ENCODE results near the gene IKZF5.

Gene IKZF5

GRCh38 chr10:123007558-123008354 is 839 bp downstream of the IKZF5 start:
- peak overlapping the region; percentile 99 for H3K27ac Mint-ChIP-seq
- DNase-seq (peak; percentile 26 to 35 (median 32)), ATAC-seq (replicated peaks) (peak; percentile 34)
- peaks cover 16% of the 10 kb centered on the region for H3K36me3 Mint-ChIP-seq (ENCODE audit: insufficient read depth)
- peaks cover 23 to 53% of the 10 kb centered on the region in 2 donors for H3K4me1 Mint-ChIP-seq (ENCODE audit: low read depth in 2 of 2)
- no peaks in the 10 kb centered on the region for H3K9me3 Mint-ChIP-seq
- peak overlapping the region; percentile 97 to 98 for H3K4me3 Mint-ChIP-seq
- H3K27me3 Mint-ChIP-seq = no peaks in the 10 kb centered on the region

GRCh38 chr10:123004298-123004697 is 4.3 kb downstream of the IKZF5 start:
- ATAC-seq (replicated peaks) = no peak
- DNase-seq = no peak
- Mint-ChIP-seq H3K27ac (no peak overlapping the region), H3K9me3 (no peaks in the 10 kb centered on the region), H3K4me3 (no peak overlapping the region), H3K36me3 (ENCODE audit: insufficient read depth) (peaks cover 24% of the 10 kb centered on the region), H3K4me1 (ENCODE audit: low read depth in 2 of 2) (peaks cover 30 to 56% of the 10 kb centered on the region in 2 donors), H3K27me3 (no peaks in the 10 kb centered on the region)

GRCh38 chr10:123001370-123001769 is 7.2 kb downstream of the IKZF5 start:
- Mint-ChIP-seq H3K9me3 (no peaks in the 10 kb centered on the region), H3K4me1 (ENCODE audit: low read depth in 2 of 2) (peaks cover 16 to 47% of the 10 kb centered on the region in 2 donors), H3K4me3 (peak overlapping the region in 1 of 2 donors; percentile 12), H3K27me3 (no peaks in the 10 kb centered on the region), H3K27ac (peak overlapping the region; percentile 76 to 89), H3K36me3 (ENCODE audit: insufficient read depth) (peaks cover 25% of the 10 kb centered on the region)
- ATAC-seq (replicated peaks) (no peak), DNase-seq (no peak)

GRCh38 chr10:123000155-123000554 is 8.4 kb downstream of the IKZF5 start:
- DNase-seq = no peak
- H3K4me3 Mint-ChIP-seq = no peak overlapping the region
- peaks cover 20 to 35% of the 10 kb centered on the region in 2 donors for H3K4me1 Mint-ChIP-seq (ENCODE audit: low read depth in 2 of 2)
- H3K36me3 Mint-ChIP-seq (ENCODE audit: insufficient read depth) = peaks cover 37% of the 10 kb centered on the region
- H3K27ac Mint-ChIP-seq = peak overlapping the region; percentile 33 to 75
- no peaks in the 10 kb centered on the region for H3K27me3 Mint-ChIP-seq
- ATAC-seq (replicated peaks) = no peak
- no peaks in the 10 kb centered on the region for H3K9me3 Mint-ChIP-seq

- ATAC-seq (replicated peaks) (peak; percentile 55), DNase-seq (no peak)
- peaks cover 21 to 35% of the 10 kb centered on the region in 2 donors for H3K4me1 Mint-ChIP-seq (ENCODE audit: low read depth in 2 of 2)
- peak overlapping the region in 1 of 2 donors; percentile 23 for H3K4me3 Mint-ChIP-seq
- H3K27me3 Mint-ChIP-seq = no peaks in the 10 kb centered on the region
- H3K36me3 Mint-ChIP-seq (ENCODE audit: insufficient read depth) = peaks cover 46% of the 10 kb centered on the region
- peak overlapping the region; percentile 33 to 75 for H3K27ac Mint-ChIP-seq
- H3K9me3 Mint-ChIP-seq = no peaks in the 10 kb centered on the region
Measured at GRCh38 chr10:122999347-122999746, 9.2 kb downstream of the IKZF5 start.

GRCh38 chr10:122998934-122999333 is 9.7 kb downstream of the IKZF5 start:
- Mint-ChIP-seq H3K4me3 (no peak overlapping the region), H3K27me3 (no peaks in the 10 kb centered on the region), H3K9me3 (no peaks in the 10 kb centered on the region), H3K36me3 (ENCODE audit: insufficient read depth) (peaks cover 49% of the 10 kb centered on the region), H3K4me1 (ENCODE audit: low read depth in 2 of 2) (peaks cover 21 to 35% of the 10 kb centered on the region in 2 donors), H3K27ac (peak overlapping the region in 1 of 2 donors; percentile 56)
- no peak for ATAC-seq (replicated peaks)
- no peak for DNase-seq

GRCh38 chr10:122998360-122998917 is 10.2 kb downstream of the IKZF5 start:
- Mint-ChIP-seq H3K4me3 (no peak overlapping the region), H3K9me3 (no peaks in the 10 kb centered on the region), H3K27ac (peak overlapping the region in 1 of 2 donors; percentile 56), H3K36me3 (ENCODE audit: insufficient read depth) (peaks cover 52% of the 10 kb centered on the region), H3K4me1 (ENCODE audit: low read depth in 2 of 2) (peaks cover 21 to 35% of the 10 kb centered on the region in 2 donors), H3K27me3 (no peaks in the 10 kb centered on the region)
- ATAC-seq (replicated peaks) (no peak), DNase-seq (no peak)

- H3K27ac Mint-ChIP-seq = no peak overlapping the region
- peaks cover 54% of the 10 kb centered on the region for H3K36me3 Mint-ChIP-seq (ENCODE audit: insufficient read depth)
- DNase-seq (no peak), ATAC-seq (replicated peaks) (no peak)
- H3K4me3 Mint-ChIP-seq = no peak overlapping the region
- no peaks in the 10 kb centered on the region for H3K9me3 Mint-ChIP-seq
- peaks cover 21 to 35% of the 10 kb centered on the region in 2 donors for H3K4me1 Mint-ChIP-seq (ENCODE audit: low read depth in 2 of 2)
- H3K27me3 Mint-ChIP-seq = no peaks in the 10 kb centered on the region
Measured at GRCh38 chr10:122997864-122998263, 10.7 kb downstream of the IKZF5 start.

- no peak for ATAC-seq (replicated peaks)
- Mint-ChIP-seq H3K27ac (peak overlapping the region; percentile 10 to 75), H3K4me1 (ENCODE audit: low read depth in 2 of 2) (peaks cover 15 to 27% of the 10 kb centered on the region in 2 donors), H3K4me3 (no peak overlapping the region), H3K36me3 (ENCODE audit: insufficient read depth) (peaks cover 64% of the 10 kb centered on the region), H3K9me3 (no peaks in the 10 kb centered on the region), H3K27me3 (no peaks in the 10 kb centered on the region)
- DNase-seq = no peak
Measured at GRCh38 chr10:122995936-122996335, 12.7 kb downstream of the IKZF5 start.

GRCh38 chr10:122993797-122994336 is 14.7 kb downstream of the IKZF5 start:
- Mint-ChIP-seq H3K4me1 (ENCODE audit: low read depth in 2 of 2) (peaks cover 4 to 9% of the 10 kb centered on the region in 2 donors), H3K27me3 (no peaks in the 10 kb centered on the region), H3K9me3 (no peaks in the 10 kb centered on the region), H3K4me3 (no peak overlapping the region), H3K36me3 (ENCODE audit: insufficient read depth) (peaks cover 75% of the 10 kb centered on the region), H3K27ac (peak overlapping the region in 1 of 2 donors; percentile 51)
- ATAC-seq (replicated peaks) (no peak), DNase-seq (no peak)

- no peaks in the 10 kb centered on the region for H3K9me3 Mint-ChIP-seq
- DNase-seq = no peak
- ATAC-seq (replicated peaks) = no peak
- no peak overlapping the region for H3K4me3 Mint-ChIP-seq
- H3K27me3 Mint-ChIP-seq = no peaks in the 10 kb centered on the region
- H3K27ac Mint-ChIP-seq = no peak overlapping the region
- H3K4me1 Mint-ChIP-seq (ENCODE audit: low read depth in 2 of 2) = peaks cover 0 to 4% of the 10 kb centered on the region in 2 donors
- peaks cover 66% of the 10 kb centered on the region for H3K36me3 Mint-ChIP-seq (ENCODE audit: insufficient read depth)
Measured at GRCh38 chr10:122992031-122992585, 16.5 kb downstream of the IKZF5 start.

- Mint-ChIP-seq H3K36me3 (ENCODE audit: insufficient read depth) (peaks cover 52% of the 10 kb centered on the region), H3K27ac (peak overlapping the region; percentile 69 to 70), H3K9me3 (no peaks in the 10 kb centered on the region), H3K4me1 (ENCODE audit: low read depth in 2 of 2) (peaks cover 0 to 2% of the 10 kb centered on the region in 2 donors), H3K4me3 (no peak overlapping the region), H3K27me3 (no peaks in the 10 kb centered on the region)
- DNase-seq (no peak), ATAC-seq (replicated peaks) (no peak)
Measured at GRCh38 chr10:122990278-122990677, 18.3 kb downstream of the IKZF5 start.

GRCh38 chr10:122988501-122988900 is 20.1 kb downstream of the IKZF5 start:
- no peaks in the 10 kb centered on the region for H3K4me1 Mint-ChIP-seq (ENCODE audit: low read depth in 2 of 2)
- peaks cover 39% of the 10 kb centered on the region for H3K36me3 Mint-ChIP-seq (ENCODE audit: insufficient read depth)
- H3K27ac Mint-ChIP-seq = peak overlapping the region in 1 of 2 donors; percentile 19
- ATAC-seq (replicated peaks) = no peak
- H3K27me3 Mint-ChIP-seq = no peaks in the 10 kb centered on the region
- no peak for DNase-seq
- H3K9me3 Mint-ChIP-seq = no peaks in the 10 kb centered on the region
- no peak overlapping the region for H3K4me3 Mint-ChIP-seq

All from effector memory CD8-positive, alpha-beta T cell (primary cell).